Caco-2 (cell line): ENCODE results near the gene COL1A2. TPM values are rescaled to one million over a fixed set of nuclear protein-coding genes. Genes with fewer than 3 reads are reported as not detected.

Experiments used
- BruUV-seq: library from RNA; stranded (reverse); fragments of 400-500 nt; replicated peaks from 2 replicates; lab custom pipeline; 2021; lab: Mats Ljungman, UMichigan
- CTCF ChIA-PET: fragments of 300-600 bp; sonication (Branson Sonifier 250); formaldehyde crosslinking; loops from one replicate; lab custom pipeline; 2022; ENCODE audit warnings: antibody characterized with exemption; lab: Charles Lee
- POLR2A ChIA-PET: fragments of 300-600 bp; sonication (Branson Sonifier 250); formaldehyde crosslinking; loops from one replicate; lab custom pipeline; 2022; ENCODE audit warnings: antibody characterized with exemption; lab: Charles Lee
- DNase-seq, 2 experiments: peaks; one replicate each; pipeline versions ENCODE4 v3.0.0 to v3.0.0-alpha.2; 2020 to 2022
- H3K27me3 ChIP-seq: replicated peaks from 2 replicates; pipeline ENCODE4 v1.6.0; 2011; ENCODE audit warnings: low read length; ENCODE audit not compliant: control insufficient read depth, insufficient read depth
- H3K36me3 ChIP-seq: 2 replicates; pipeline ENCODE4 v1.5.1; 2011; ENCODE audit warnings: low read length; ENCODE audit not compliant: control insufficient read depth, insufficient read depth
- H3K4me1 ChIP-seq: fragments of 250-450 bp; sonication (Bioruptor Pico); 2 replicates; pipeline ENCODE4 v1.5.1; 2020; ENCODE audit warnings: mild to moderate bottlenecking
- H3K4me3 ChIP-seq: 2 replicates; pipeline ENCODE4 v1.5.1; 2011; ENCODE audit warnings: low read depth, mild to moderate bottlenecking, control low read depth, low read length
- H3K9me3 ChIP-seq: fragments of 250-450 bp; sonication (Bioruptor Pico); 2 replicates; pipeline ENCODE4 v1.5.1; 2020; ENCODE audit warnings: mild to moderate bottlenecking, moderate library complexity
- H3K27ac Mint-ChIP-seq: one replicate; pipeline ENCODE4 v1.8.0; 2022; ENCODE audit warnings: mixed read lengths; ENCODE audit not compliant: unreplicated experiment
- H3K27me3 Mint-ChIP-seq: one replicate; pipeline ENCODE4 v1.8.0; 2022; ENCODE audit warnings: mixed read lengths; ENCODE audit not compliant: insufficient read depth, unreplicated experiment
- H3K36me3 Mint-ChIP-seq: one replicate; pipeline ENCODE4 v1.8.0; 2022; ENCODE audit warnings: mild to moderate bottlenecking, mixed read lengths; ENCODE audit not compliant: insufficient read depth, unreplicated experiment
- H3K4me1 Mint-ChIP-seq: one replicate; pipeline ENCODE4 v1.8.0; 2022; ENCODE audit warnings: low read depth, mixed read lengths; ENCODE audit not compliant: unreplicated experiment
- H3K4me3 Mint-ChIP-seq: one replicate; pipeline ENCODE4 v1.8.0; 2022; ENCODE audit warnings: mild to moderate bottlenecking, moderate library complexity, mixed read lengths; ENCODE audit not compliant: unreplicated experiment
- H3K9me3 Mint-ChIP-seq: one replicate; pipeline ENCODE4 v1.8.0; 2022; ENCODE audit warnings: mixed read lengths; ENCODE audit not compliant: unreplicated experiment
- intact Hi-C: fragments of 100-400 bp; cut with micrococcal nuclease; formaldehyde crosslinking; loops from one replicate; pipeline ENCODE4 v1.10.0; 2022; ENCODE audit not compliant: unreplicated experiment
- total RNA-seq: library from RNA; stranded (reverse); gene quantifications from 2 replicates; pipeline ENCODE4 v1.2.3, GENCODE V29; 2022
- TF ChIP-seq, protein P1 (sequence below), 2 experiments: fragments of 200-600 bp in 1 of 2; IDR thresholded peaks; 1 replicate in 1 of 2; 2 replicates in 1 of 2; pipeline versions ENCODE4 v1.5.1 to v1.8.0; 2011 to 2022; ENCODE audit warnings: antibody characterized with exemption in 1 of 2, control low read depth in 1 of 2, inconsistent platforms in 1 of 2, low read depth in 1 of 2, low read length in 1 of 2, mild to moderate bottlenecking in 1 of 2, moderate library complexity in 1 of 2; ENCODE audit not compliant: insufficient read depth in 1 of 2, severe bottlenecking in 1 of 2, unreplicated experiment in 1 of 2

The COL1A2 gene
- total RNA-seq, 1 experiment from 2014 or later = 2.6 TPM

DNA sequence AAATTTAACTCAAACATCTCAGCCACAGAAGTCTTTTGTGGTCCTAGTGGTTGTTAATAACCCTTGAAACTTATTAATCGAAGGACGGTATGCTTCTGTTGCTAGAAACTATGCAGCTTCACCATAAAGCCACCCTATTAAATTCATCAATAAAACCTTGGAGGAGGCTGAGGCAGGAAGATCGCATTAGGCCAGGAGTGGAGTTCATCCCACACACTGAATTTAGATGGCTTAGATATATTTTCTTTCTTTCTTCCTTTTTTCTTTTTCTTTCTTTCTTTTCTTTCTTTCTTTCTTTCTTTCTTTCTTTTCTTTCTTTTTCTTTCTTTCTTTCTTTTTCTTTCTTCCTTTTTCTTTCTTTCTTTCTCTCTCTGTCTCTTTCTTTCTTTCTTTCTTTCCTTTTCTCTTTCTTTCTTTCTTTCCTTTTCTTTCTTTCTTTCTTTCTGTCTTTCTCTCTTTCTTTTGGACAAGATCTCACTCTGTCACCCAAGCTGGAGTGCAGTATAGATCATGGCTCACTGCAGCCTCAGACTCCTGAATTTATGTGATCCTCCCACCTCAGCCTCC is 84.0 kb downstream of the COL1A2 start:
- H3K27me3 ChIP-seq = no peaks in the 10 kb centered on the region
- ChIA-PET CTCF (no interaction called here), POLR2A (no interaction called here)
- H3K9me3 ChIP-seq = no peaks in the 10 kb centered on the region
- Mint-ChIP-seq H3K4me1 (no peaks in the 10 kb centered on the region), H3K27me3 (no peaks in the 10 kb centered on the region), H3K36me3 (no peaks in the 10 kb centered on the region), H3K27ac (no peak overlapping the region), H3K9me3 (no peaks in the 10 kb centered on the region), H3K4me3 (no peak overlapping the region)
- H3K36me3 ChIP-seq = no peaks in the 10 kb centered on the region
- no peak overlapping the region for H3K4me3 ChIP-seq
- DNase-seq = no peak
- no TSS peak for BruUV-seq
- H3K4me1 ChIP-seq = no peaks in the 10 kb centered on the region
- intact Hi-C loops = no loop called here
- TF ChIP-seq, protein P1, sequence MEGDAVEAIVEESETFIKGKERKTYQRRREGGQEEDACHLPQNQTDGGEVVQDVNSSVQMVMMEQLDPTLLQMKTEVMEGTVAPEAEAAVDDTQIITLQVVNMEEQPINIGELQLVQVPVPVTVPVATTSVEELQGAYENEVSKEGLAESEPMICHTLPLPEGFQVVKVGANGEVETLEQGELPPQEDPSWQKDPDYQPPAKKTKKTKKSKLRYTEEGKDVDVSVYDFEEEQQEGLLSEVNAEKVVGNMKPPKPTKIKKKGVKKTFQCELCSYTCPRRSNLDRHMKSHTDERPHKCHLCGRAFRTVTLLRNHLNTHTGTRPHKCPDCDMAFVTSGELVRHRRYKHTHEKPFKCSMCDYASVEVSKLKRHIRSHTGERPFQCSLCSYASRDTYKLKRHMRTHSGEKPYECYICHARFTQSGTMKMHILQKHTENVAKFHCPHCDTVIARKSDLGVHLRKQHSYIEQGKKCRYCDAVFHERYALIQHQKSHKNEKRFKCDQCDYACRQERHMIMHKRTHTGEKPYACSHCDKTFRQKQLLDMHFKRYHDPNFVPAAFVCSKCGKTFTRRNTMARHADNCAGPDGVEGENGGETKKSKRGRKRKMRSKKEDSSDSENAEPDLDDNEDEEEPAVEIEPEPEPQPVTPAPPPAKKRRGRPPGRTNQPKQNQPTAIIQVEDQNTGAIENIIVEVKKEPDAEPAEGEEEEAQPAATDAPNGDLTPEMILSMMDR (IDR thresholded peaks at IDR 0.05; ENCODE audit: insufficient read depth in 1 of 2, low read depth in 1 of 2, low read length in 1 of 2, severe bottlenecking in 1 of 2, unreplicated experiment in 1 of 2) = no peak

Other genes with a start within 250 kb of the COL1A2 start
- gene CASD1, start 114.9 kb downstream of the COL1A2 start, total RNA-seq = 13.7 and 16.8 TPM in 2 replicates